NCI-H460 (cell line): ENCODE measurements around the gene STRN4. TPM values are rescaled to one million over a fixed set of nuclear protein-coding genes. Genes with fewer than 3 reads are reported as not detected.
A peak's percentile ranks its signal among the peaks of the same experiment; 100 is the strongest.

Experiments
- DNase-seq: peaks from one replicate; pipeline ENCODE4 v3.0.0-alpha.2; 2016; ENCODE audit warnings: low read depth; ENCODE audit errors: extremely low read depth
- total RNA-seq: library from RNA; depleted of rRNA; stranded (reverse); fragments of >200 nt; shearing (Covaris generic); gene quantifications from 2 replicates; pipeline ENCODE4 v1.2.3, GENCODE V29; 2014

Gene STRN4
- total RNA-seq, 1 experiment from 2014 or later: 59.2 TPM

- DNase-seq: no peak
These were observed 19.7 kb downstream of the STRN4 start for GRCh38 chr19:46726551-46726950.

DNA sequence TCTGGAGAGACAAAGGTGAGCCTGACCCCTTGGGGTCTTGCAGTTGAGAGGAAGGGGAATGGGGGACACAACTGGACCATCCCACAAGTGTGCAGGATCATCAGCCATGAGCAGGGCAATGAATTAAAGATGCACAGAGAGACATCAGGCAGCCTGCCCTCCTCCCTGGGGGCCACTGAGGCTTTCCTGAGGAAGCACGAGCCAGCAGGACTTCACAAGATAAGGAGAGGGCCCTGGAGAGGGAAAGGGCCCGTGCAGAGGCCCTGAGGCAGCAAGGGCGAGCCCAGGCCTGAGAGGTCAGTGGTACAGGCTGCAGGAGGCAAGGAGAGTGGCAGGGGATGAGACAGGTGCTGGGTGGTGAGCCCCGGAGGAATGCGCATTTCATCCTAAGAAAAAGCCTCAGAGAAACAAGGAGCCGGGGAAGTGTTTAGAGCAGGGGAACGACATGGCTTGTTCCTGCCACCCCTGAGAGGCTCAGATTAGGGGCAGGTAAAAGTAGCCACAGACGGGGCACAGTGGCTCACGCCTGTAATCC is 20.3 kb downstream of the STRN4 start:
- DNase-seq: no peak

- no peak for DNase-seq
These were observed 21.0 kb downstream of the STRN4 start for GRCh38 chr19:46725036-46725820.

DNA sequence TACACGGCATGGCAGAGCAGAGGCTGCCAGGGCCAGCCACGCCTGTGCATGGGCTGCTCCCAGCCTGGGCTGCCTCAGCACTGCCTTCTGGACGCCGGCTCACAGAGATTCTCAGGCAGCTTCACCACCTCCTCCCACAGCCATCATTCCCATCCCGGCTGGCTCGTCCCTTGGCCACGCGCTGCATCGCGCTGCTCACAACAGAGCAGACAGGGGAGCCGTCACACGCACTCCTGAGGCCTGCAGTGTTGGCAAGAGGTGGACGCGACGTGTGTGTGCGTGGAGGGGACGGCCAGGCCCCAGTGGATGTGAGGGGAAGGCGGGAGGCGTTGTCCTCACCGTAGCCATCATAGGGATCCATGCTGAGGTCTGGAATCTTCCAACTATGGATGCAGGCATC is 21.8 kb downstream of the STRN4 start:
- DNase-seq: no peak

GRCh38 chr19:46723471-46723870 is 22.8 kb downstream of the STRN4 start:
- no peak for DNase-seq

- no peak for DNase-seq
These were observed 23.2 kb downstream of the STRN4 start for GRCh38 chr19:46723023-46723461.

GRCh38 chr19:46722421-46723022 is 23.7 kb downstream of the STRN4 start:
- DNase-seq: no peak

DNA sequence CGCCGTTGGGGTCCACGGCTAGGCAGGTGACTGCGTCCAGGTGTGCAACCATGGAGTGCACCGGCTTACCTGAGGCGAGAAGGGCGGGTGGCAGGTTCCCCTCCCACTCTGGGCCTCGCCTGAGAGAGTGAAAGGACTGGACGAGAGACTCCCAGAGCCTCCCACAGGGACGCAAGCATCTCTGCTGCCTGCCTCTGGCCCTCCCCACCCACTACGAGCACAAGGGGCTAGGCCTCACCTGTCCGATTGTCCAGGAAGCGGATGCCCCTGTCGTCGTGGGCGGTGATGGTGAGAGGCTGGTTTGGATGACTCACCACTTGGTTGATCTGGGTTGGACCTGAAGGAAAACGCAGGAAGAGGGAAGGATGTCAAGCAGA is 24.3 kb downstream of the STRN4 start:
- DNase-seq: no peak

- no peak for DNase-seq
These were observed 24.8 kb downstream of the STRN4 start for GRCh38 chr19:46721269-46722003.

GRCh38 chr19:46720503-46721239 is 25.6 kb downstream of the STRN4 start:
- no peak for DNase-seq

DNA sequence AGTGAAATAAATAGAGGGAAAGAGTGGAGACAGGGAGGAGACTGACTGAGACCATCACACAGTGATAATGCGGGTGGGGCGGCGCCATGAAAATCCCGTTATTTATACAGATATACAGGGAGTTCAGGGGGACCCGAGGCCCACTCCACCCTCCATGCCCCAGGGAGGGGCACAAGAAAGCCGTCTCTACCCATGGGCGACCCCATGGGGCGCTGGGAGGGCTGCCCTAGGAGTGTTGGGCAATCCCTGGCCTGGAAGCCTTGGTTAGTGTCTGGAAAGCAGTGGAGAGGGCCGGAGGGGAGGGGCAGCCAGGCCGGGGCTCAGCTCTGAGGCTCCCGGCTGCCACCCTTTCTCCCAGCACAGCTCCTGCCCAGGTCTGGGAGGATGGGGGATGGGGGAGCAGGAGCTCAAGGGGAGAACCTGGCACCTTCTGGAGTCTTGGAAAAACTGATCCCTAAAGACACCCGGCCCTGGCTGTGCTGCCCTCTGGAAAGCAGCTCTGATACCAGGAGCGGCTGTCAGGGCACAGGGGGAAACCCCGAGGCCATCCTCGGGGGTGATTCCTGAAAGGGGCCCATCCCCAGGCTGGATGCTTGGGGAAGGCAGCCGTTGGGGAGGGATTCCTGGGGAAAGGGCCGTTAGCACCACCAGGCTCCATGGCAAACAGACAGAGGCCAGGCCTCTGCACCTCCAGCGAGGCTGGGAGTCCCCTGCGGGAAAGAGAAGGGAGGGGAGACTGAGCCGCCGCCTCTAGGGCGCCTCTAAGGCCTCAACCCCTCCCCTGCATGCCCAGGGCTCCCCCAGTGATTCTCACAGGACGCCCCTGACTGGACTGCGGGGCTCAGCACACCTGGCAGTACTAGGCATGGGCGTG is 26.4 kb downstream of the STRN4 start:
- no peak for DNase-seq

DNA sequence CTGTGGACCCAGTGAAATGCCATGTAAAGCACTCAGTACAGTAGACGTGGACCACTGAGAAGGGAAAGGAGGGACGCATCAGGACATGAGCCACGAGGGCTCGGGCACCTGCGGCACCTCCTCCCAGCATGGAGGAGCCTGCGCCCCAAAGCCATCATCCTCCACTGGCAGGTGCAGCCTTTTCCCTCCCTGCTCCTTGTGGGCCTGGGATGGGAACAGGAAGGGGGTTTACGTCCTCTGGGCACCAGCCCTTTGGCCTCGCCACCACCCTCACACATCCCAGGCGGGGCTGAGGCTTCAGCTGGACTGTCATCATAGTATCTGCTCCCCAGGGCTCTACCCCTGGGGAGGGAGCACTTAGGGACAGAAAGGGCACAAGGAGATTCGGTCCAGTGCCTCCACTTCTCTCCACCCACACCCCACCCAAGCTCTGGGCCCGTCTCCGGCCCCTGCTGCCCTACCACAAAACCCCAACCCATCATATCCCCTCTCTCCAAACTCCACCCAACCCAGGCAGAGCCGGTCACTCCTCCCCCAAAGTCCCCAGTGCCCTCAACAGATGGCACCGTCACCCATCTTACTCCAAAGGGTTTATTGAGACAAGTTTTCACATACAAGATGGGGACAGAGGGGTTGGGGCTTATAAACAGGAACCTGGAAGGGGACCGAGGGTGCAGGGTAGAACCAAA is 27.2 kb downstream of the STRN4 start:
- no peak for DNase-seq

DNA sequence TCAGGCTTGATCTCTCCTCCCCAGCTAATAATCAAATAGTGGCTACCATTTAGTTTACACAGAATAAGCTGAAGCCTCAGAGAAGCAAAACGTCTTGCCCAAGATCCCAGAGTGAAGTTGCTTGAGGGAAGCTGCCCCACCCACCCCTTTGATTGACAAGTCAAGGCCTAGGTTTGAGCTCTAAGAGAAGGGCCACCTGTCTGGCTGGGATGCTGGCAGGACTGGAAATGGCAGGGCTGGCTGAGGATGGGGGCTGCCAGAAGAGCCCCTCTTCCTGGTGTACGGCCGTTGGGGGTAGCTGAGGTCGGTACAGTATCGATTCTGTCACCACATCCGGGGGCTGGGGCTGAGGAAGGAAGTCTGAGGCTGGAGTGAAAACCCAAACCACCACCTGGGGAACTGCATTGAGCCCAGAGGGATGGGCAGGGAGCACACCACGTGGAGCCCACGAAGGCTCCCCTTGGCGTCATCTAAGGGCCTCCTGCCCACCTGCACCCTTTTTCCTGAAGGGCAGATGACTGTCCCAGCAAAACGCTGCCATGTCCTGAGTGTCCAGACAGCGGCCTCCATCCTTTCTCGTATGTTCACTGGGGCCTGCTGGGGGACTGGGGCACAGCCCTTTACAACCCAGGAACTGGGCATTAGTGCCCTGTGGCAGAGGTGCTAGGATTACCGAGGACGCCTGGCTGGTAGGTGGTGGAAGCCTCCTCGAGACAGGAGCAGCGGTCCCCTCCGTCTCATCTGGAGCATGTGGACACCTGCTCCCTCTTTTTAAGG is 27.9 kb downstream of the STRN4 start:
- no peak for DNase-seq

GRCh38 chr19:46717716-46718143 is 28.5 kb downstream of the STRN4 start:
- no peak for DNase-seq

DNA sequence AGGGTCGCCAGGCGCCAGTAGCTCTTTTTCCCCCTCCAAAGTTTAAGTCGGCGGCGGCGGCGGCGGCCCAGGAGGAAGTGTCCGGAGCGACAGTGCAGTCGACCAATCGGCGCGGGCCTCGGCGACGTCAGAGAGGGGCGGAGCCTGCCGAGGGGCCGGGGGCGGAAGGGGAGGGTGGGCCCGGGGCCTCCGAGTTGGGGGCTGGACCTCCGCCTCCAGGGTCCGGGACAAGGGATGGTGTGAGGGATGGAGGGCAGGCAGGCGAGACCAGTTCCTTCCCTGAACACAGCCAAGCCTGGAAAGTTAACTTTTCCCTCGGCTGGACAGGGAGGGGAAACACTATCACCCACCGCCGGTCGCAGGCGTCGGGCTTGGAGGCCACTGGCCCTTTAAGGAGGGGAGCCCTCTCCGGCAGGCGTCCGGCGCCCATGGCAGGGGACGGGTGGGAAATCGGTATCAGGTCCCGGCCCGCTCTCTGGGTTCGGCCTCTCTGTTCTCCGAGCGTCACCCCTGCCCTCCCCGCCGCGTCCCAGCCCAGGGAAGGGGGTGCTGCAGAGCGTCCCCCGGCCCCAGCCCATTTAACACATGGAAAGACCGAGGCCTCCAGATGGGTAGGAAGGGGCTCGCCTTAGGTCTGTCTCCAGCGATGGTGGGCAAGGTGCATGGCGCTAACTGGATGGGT is 29.1 kb downstream of the STRN4 start, which contains the start of gene PRKD2:
TSS of gene PRKD2 (minus strand) at position 81 of the 682 bp plus-strand sequence. CDS start 744 bp downstream, outside the sequence.
- DNase-seq: peak; percentile 49

GRCh38 chr19:46716672-46717033 is 29.6 kb downstream of the STRN4 start:
- DNase-seq: no peak

DNA sequence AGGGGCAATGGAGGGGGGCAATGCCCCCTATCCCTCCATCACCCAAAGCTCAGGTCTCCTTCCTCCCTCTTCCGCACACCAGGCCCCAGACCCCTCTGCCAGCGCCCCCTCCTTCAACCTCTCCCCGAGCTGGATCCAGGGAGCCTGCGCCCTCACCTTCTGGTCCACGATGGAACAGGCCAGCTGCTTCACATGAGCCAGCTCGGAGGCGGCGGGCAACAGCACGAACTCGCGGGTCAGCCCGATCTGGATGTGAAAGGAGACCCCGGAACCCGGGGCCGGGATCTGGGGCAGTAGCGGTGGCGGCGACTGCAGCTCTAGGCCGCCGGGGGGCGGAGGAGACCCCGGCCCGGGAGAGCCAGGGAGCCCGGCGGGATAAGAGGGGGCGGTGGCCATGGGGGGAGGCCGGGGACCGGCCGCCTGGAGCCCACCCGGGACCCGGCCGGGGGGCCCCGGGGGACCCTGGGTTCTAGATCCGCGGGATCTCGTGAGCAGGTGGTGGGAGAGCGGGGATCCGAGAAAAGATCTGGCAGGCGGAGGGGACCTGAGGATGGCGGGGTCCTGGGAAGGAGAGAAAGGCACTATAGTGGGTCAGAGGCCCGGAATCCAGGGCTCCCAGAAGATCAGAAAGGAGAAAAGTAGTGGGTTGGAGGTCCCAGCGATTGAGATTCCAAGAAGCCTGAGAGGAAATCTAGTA is 30.1 kb downstream of the STRN4 start:
- DNase-seq: no peak
